Keratinocyte (primary cell): ENCODE measurements around the gene CADM2. TPM values are rescaled to one million over a fixed set of nuclear protein-coding genes. Genes with fewer than 3 reads are reported as not detected.

Experiments
- DNase-seq: peaks from one replicate; pipeline ENCODE4 v3.0.0-alpha.2; 2011; ENCODE audit warnings: low read depth, missing footprints, low spot score
- FAIRE-seq: peaks from 2 replicates; lab custom pipeline; 2011; peaks lifted over from hg19 to GRCh38; lab: Jason Lieb, UNC
- H2AFZ ChIP-seq: 2 replicates; pipeline ENCODE4 v1.6.0; 2012; ENCODE audit warnings: low read length, control low read depth, inconsistent platforms; ENCODE audit not compliant: control insufficient read depth
- H3K27ac ChIP-seq: 2 replicates; pipeline ENCODE4 v1.5.1; 2011; ENCODE audit warnings: low read length; ENCODE audit not compliant: control insufficient read depth, insufficient read depth
- H3K27me3 ChIP-seq: 3 replicates; pipeline ENCODE4 v1.6.0; 2011; ENCODE audit warnings: low read length; ENCODE audit not compliant: control insufficient read depth, insufficient read depth; ENCODE audit errors: extremely low read depth
- H3K36me3 ChIP-seq, 2 experiments: 2 replicates in 1 of 2; 3 replicates in 1 of 2; pipeline ENCODE4 v1.5.1; 2011; ENCODE audit warnings: low read length in 2 of 2, mild to moderate bottlenecking in 1 of 2; ENCODE audit not compliant: control insufficient read depth in 2 of 2, insufficient read depth in 2 of 2; ENCODE audit errors: extremely low read depth in 1 of 2
- H3K4me1 ChIP-seq: 3 replicates; pipeline ENCODE4 v1.5.1; 2011; ENCODE audit warnings: low read length; ENCODE audit not compliant: control insufficient read depth, insufficient read depth; ENCODE audit errors: extremely low read depth
- H3K4me2 ChIP-seq: 3 replicates; pipeline ENCODE4 v1.6.0; 2011; ENCODE audit warnings: low read depth, low read length; ENCODE audit not compliant: control insufficient read depth, insufficient read depth; ENCODE audit errors: extremely low read depth
- H3K4me3 ChIP-seq, 3 experiments: fragments of 200-600 bp in 1 of 3; sonication (generic) in 1 of 3; 2 replicates in 2 of 3; 3 replicates in 1 of 3; pipeline ENCODE4 v1.5.1; 2011 to 2016; ENCODE audit warnings: low read length in 3 of 3, mild to moderate bottlenecking in 3 of 3, control low read depth in 2 of 3, inconsistent platforms in 1 of 3, low read depth in 1 of 3, mixed read lengths in 1 of 3, mixed run types in 1 of 3, moderate library complexity in 1 of 3; ENCODE audit not compliant: control insufficient read depth in 2 of 3, insufficient read depth in 2 of 3; ENCODE audit errors: extremely low read depth in 1 of 3
- H3K79me2 ChIP-seq: 2 replicates; pipeline ENCODE4 v1.6.0; 2012; ENCODE audit warnings: low read length; ENCODE audit not compliant: control insufficient read depth, insufficient read depth
- H3K9ac ChIP-seq: 3 replicates; pipeline ENCODE4 v1.6.0; 2011; ENCODE audit warnings: low read length; ENCODE audit not compliant: control insufficient read depth, insufficient read depth; ENCODE audit errors: extremely low read depth
- H3K9me1 ChIP-seq: 3 replicates; pipeline ENCODE4 v1.6.0; 2011; ENCODE audit warnings: low read length; ENCODE audit not compliant: control insufficient read depth, insufficient read depth; ENCODE audit errors: extremely low read depth
- H3K9me3 ChIP-seq: 2 replicates; pipeline ENCODE4 v1.5.1; 2012; ENCODE audit warnings: low read depth, low read length; ENCODE audit not compliant: control insufficient read depth
- H4K20me1 ChIP-seq: 3 replicates; pipeline ENCODE4 v1.6.0; 2011; ENCODE audit warnings: low read length; ENCODE audit not compliant: control insufficient read depth, insufficient read depth; ENCODE audit errors: extremely low read depth
- CTCF ChIP-seq, 3 experiments: IDR thresholded peaks in 1 of 3; conservative IDR thresholded peaks in 1 of 3; optimal IDR thresholded peaks in 1 of 3; 2 replicates in 2 of 3; 3 replicates in 1 of 3; pipeline versions ENCODE3 to v1.5.1; 2011; ENCODE audit warnings: low read length in 3 of 3, mild to moderate bottlenecking in 3 of 3, moderate library complexity in 2 of 3, control low read depth in 1 of 3, inconsistent platforms in 1 of 3; ENCODE audit not compliant: insufficient read depth in 2 of 3; ENCODE audit errors: extremely low read depth in 1 of 3
- EZH2 ChIP-seq: IDR thresholded peaks from one replicate; pipeline ENCODE4 v1.6.1; 2012; ENCODE audit warnings: inconsistent platforms, mild to moderate bottlenecking, low read length, moderate library complexity
- dilution Hi-C: fragments of 300-500 bp; cut with MboI; formaldehyde crosslinking; loops from one replicate; pipeline ENCODE4 v1.7.0; 2020; ENCODE audit warnings: low sequenced_read_pairs; ENCODE audit not compliant: extremely low pct_ligation_motif_present
- polyA plus RNA-seq, 5 experiments: library from polyadenylated mRNA; depleted of rRNA in 3 of 5; stranded (reverse) in 3 of 5; stranded (forward) in 1 of 5; unstranded in 1 of 5; fragments of >200 nt; gene quantifications; 1 replicate in 1 of 5; 2 replicates in 3 of 5; 3 replicates in 1 of 5; pipeline versions ENCODE4 v1.2.1 to v1.2.3, GENCODE V29; 2011 to 2012; ENCODE audit warnings: missing spikeins in 2 of 5, low read depth in 1 of 5, low replicate concordance in 1 of 5

Gene CADM2
- polyA plus RNA-seq, 1 donor (not counting 4 experiments of a cell fraction or from before 2014, with no cell fraction given) = not detected

- H3K79me2 ChIP-seq = no peaks in the 10 kb centered on the region
- FAIRE-seq (no peak), DNase-seq (no peak)
- H3K36me3 ChIP-seq = no peaks in the 10 kb centered on the region
- no peaks in the 10 kb centered on the region for H3K9me3 ChIP-seq
- H3K4me1 ChIP-seq = no peaks in the 10 kb centered on the region
- dilution Hi-C loops = no loop called here
- TF ChIP-seq CTCF (optimal IDR thresholded peaks at IDR 0.05 in 1 of 3, IDR thresholded peaks at IDR 0.05 in 1 of 3, conservative IDR thresholded peaks at IDR 0.05 in 1 of 3; ENCODE audit: extremely low read depth in 1 of 3, insufficient read depth in 2 of 3, low read length in 3 of 3) (no peak), EZH2 (no peak)
- H3K9ac ChIP-seq = no peak overlapping the region
- no peak overlapping the region for H3K27ac ChIP-seq
- no peaks in the 10 kb centered on the region for H3K27me3 ChIP-seq
- H4K20me1 ChIP-seq = no peaks in the 10 kb centered on the region
- H3K4me3 ChIP-seq = no peak overlapping the region
- H2AFZ ChIP-seq = no peak overlapping the region
- H3K9me1 ChIP-seq = no peaks in the 10 kb centered on the region
- no peak overlapping the region for H3K4me2 ChIP-seq
Observed at GRCh38 chr3:84983490-84983889, 24.7 kb downstream of the CADM2 start.

- Histone ChIP-seq H4K20me1 (no peaks in the 10 kb centered on the region), H3K4me3 (no peak overlapping the region), H3K27me3 (no peaks in the 10 kb centered on the region), H3K4me1 (no peaks in the 10 kb centered on the region), H3K9me3 (no peaks in the 10 kb centered on the region), H2AFZ (no peak overlapping the region), H3K9ac (no peak overlapping the region), H3K27ac (no peak overlapping the region), H3K36me3 (no peaks in the 10 kb centered on the region), H3K79me2 (no peaks in the 10 kb centered on the region), H3K9me1 (no peaks in the 10 kb centered on the region), H3K4me2 (no peak overlapping the region)
- dilution Hi-C loops = no loop called here
- TF ChIP-seq CTCF (optimal IDR thresholded peaks at IDR 0.05 in 1 of 3, IDR thresholded peaks at IDR 0.05 in 1 of 3, conservative IDR thresholded peaks at IDR 0.05 in 1 of 3; ENCODE audit: extremely low read depth in 1 of 3, insufficient read depth in 2 of 3, low read length in 3 of 3) (no peak), EZH2 (no peak)
- no peak for DNase-seq
- no peak for FAIRE-seq
Observed at GRCh38 chr3:84984429-84984828, 25.6 kb downstream of the CADM2 start.
